HCT116 (cell line): ENCODE measurements around the gene KCNH5. TPM values are rescaled to one million over a fixed set of nuclear protein-coding genes. Genes with fewer than 3 reads are reported as not detected.

Experiments used
- ATAC-seq: fragments of 200-7000 bp; cut with Tn5 transposase; 2 replicates; pipeline ENCODE4 v1.9.1; 2020; ENCODE audit warnings: mild to moderate bottlenecking, moderate library complexity
- BruUV-seq: library from RNA; stranded (reverse); fragments of 400-500 nt; replicated peaks from 2 replicates; lab custom pipeline; 2021; lab: Mats Ljungman, UMichigan
- CTCF ChIA-PET: fragments of 300-600 bp; sonication (Branson Sonifier 250); formaldehyde crosslinking; loops from one replicate; lab custom pipeline; 2021; ENCODE audit warnings: antibody characterized with exemption; lab: Charles Lee
- POLR2A ChIA-PET: fragments of 300-600, 350-600 bp; sonication (Branson Sonifier 250); formaldehyde crosslinking; loops from one replicate; lab custom pipeline; 2021; ENCODE audit warnings: antibody characterized with exemption; lab: Charles Lee
- RAD21 ChIA-PET, 2 experiments: fragments of 300-600 bp; sonication (Branson Sonifier 250); formaldehyde crosslinking; loops; one replicate each; lab custom pipeline; 2023; ENCODE audit warnings: low total read pairs in 2 of 2; ENCODE audit not compliant: uncharacterized antibody in 2 of 2, unreplicated experiment in 2 of 2, low non-redundant PET in 1 of 2; lab: Charles Lee
- DNase-seq: peaks from one replicate; pipeline ENCODE4 v3.0.0-alpha.2; 2010; ENCODE audit warnings: low read depth, low spot score
- H2AFZ ChIP-seq: fragments of 200-600 bp; shearing (Covaris generic), sonication (generic); 2 replicates; pipeline ENCODE4 v1.6.1; 2017; ENCODE audit warnings: low read depth, mixed run types, mixed read lengths, antibody characterized with exemption, low read length; ENCODE audit not compliant: poor library complexity, severe bottlenecking
- H3K27ac ChIP-seq: 2 replicates; pipeline ENCODE4 v1.5.1; 2012; ENCODE audit warnings: low read depth, low read length
- H3K27me3 ChIP-seq: fragments of 200-600 bp; sonication (generic); 2 replicates; pipeline ENCODE4 v1.6.1; 2016; ENCODE audit warnings: mixed run types, low read length, mixed read lengths; ENCODE audit not compliant: insufficient read depth
- H3K36me3 ChIP-seq, 2 experiments: fragments of 200-500 bp in 1 of 2; fragments of 200-600 bp in 1 of 2; sonication (Bioruptor generic) in 1 of 2; sonication (generic) in 1 of 2; 2 replicates each; pipeline versions ENCODE4 v1.5.1 to v1.6.1; 2014 to 2016; ENCODE audit warnings: low read length in 2 of 2, inconsistent platforms in 1 of 2, mixed read lengths in 1 of 2, mixed run types in 1 of 2; ENCODE audit not compliant: insufficient read depth in 2 of 2, control insufficient read depth in 1 of 2
- H3K4me1 ChIP-seq, 2 experiments: fragments of 200-600 bp in 1 of 2; sonication (generic) in 1 of 2; 2 replicates each; pipeline versions ENCODE4 v1.5.1 to v1.6.1; 2012 to 2017; ENCODE audit warnings: low read length in 2 of 2, inconsistent platforms in 1 of 2, mild to moderate bottlenecking in 1 of 2, mixed read lengths in 1 of 2, mixed run types in 1 of 2, moderate library complexity in 1 of 2; ENCODE audit not compliant: insufficient read depth in 2 of 2, control insufficient read depth in 1 of 2
- H3K4me2 ChIP-seq: fragments of 200-600 bp; sonication (generic); 2 replicates; pipeline ENCODE4 v1.6.1; 2017; ENCODE audit warnings: mixed run types, low read length, mixed read lengths
- H3K4me3 ChIP-seq, 2 experiments: fragments of 200-600 bp in 1 of 2; sonication (generic) in 1 of 2; replicated peaks in 1 of 2; 2 replicates each; pipeline ENCODE4 v1.5.1; 2011 to 2016; ENCODE audit warnings: low read length in 2 of 2, control low read depth in 1 of 2, low read depth in 1 of 2, mild to moderate bottlenecking in 1 of 2, mixed read lengths in 1 of 2, mixed run types in 1 of 2
- H3K79me2 ChIP-seq: fragments of 200-600 bp; sonication (generic); 2 replicates; pipeline ENCODE4 v1.6.1; 2017; ENCODE audit warnings: mild to moderate bottlenecking, mixed run types, low read length, moderate library complexity, mixed read lengths; ENCODE audit not compliant: insufficient read depth
- H3K9ac ChIP-seq: fragments of 200-600 bp; sonication (generic); 2 replicates; pipeline ENCODE4 v1.6.1; 2016; ENCODE audit warnings: low read length, mixed read lengths
- H3K9me2 ChIP-seq: fragments of 200-600 bp; sonication (generic), shearing (Covaris generic); 2 replicates; pipeline ENCODE4 v1.6.1; 2017; ENCODE audit warnings: mixed run types, mild to moderate bottlenecking, moderate library complexity; ENCODE audit not compliant: insufficient read depth
- H3K9me3 ChIP-seq, 2 experiments: fragments of 200-500 bp in 1 of 2; fragments of 200-600 bp in 1 of 2; sonication (Bioruptor generic) in 1 of 2; sonication (generic) in 1 of 2; 2 replicates each; pipeline ENCODE4 v1.6.1; 2014 to 2017; ENCODE audit warnings: low read length in 2 of 2, mixed read lengths in 2 of 2, inconsistent platforms in 1 of 2, low read depth in 1 of 2, mild to moderate bottlenecking in 1 of 2, mixed run types in 1 of 2, moderate library complexity in 1 of 2; ENCODE audit not compliant: control insufficient read depth in 1 of 2, insufficient read depth in 1 of 2
- H4K20me1 ChIP-seq: fragments of 200-600 bp; sonication (generic), shearing (Covaris generic); 2 replicates; pipeline ENCODE4 v1.6.1; 2017; ENCODE audit warnings: mixed run types, mild to moderate bottlenecking, moderate library complexity; ENCODE audit not compliant: insufficient read depth
- CBX3 ChIP-seq: IDR thresholded peaks from 2 replicates; pipeline ENCODE4 v1.6.1; 2012; ENCODE audit warnings: low read depth
- CEBPB ChIP-seq: IDR thresholded peaks from 2 replicates; pipeline ENCODE4 v1.6.1; 2012; ENCODE audit warnings: low read depth
- EGR1 ChIP-seq: IDR thresholded peaks from 2 replicates; pipeline ENCODE4 v1.6.1; 2012; ENCODE audit warnings: low read depth
- POLR2A ChIP-seq: IDR thresholded peaks from 2 replicates; pipeline ENCODE4 v1.7.0; 2011; ENCODE audit warnings: borderline replicate concordance; ENCODE audit not compliant: insufficient read depth, insufficient read length; ENCODE audit errors: extremely low read depth
- ZFX ChIP-seq: fragments of 450-650 bp; IDR thresholded peaks from 2 replicates; pipeline ENCODE4 v1.6.1; 2017
- intact Hi-C: fragments of 100-400 bp; cut with micrococcal nuclease; formaldehyde crosslinking; loops from 2 replicates; pipeline ENCODE4 v1.10.0; 2022
- total RNA-seq: library from RNA; stranded (reverse); gene quantifications from one replicate; pipeline ENCODE4 v1.2.1, GENCODE V29; 2021; ENCODE audit not compliant: unreplicated experiment
- TF ChIP-seq, protein P1 (sequence below): IDR thresholded peaks from 2 replicates; pipeline ENCODE4 v1.6.1; 2012
- TF ChIP-seq, protein P2 (sequence below), 3 experiments: fragments of 200-600 bp in 1 of 3; sonication (generic) in 1 of 3; IDR thresholded peaks in 2 of 3; conservative IDR thresholded peaks in 1 of 3; 2 replicates each; pipeline ENCODE4 v1.5.1; 2012 to 2017; ENCODE audit warnings: low read depth in 2 of 3, low read length in 2 of 3, antibody characterized with exemption in 1 of 3, borderline replicate concordance in 1 of 3, control low read depth in 1 of 3, mild to moderate bottlenecking in 1 of 3, mixed read lengths in 1 of 3, mixed run types in 1 of 3, moderate library complexity in 1 of 3; ENCODE audit not compliant: insufficient read depth in 1 of 3
- TF ChIP-seq, protein P3 (sequence below): IDR thresholded peaks from 2 replicates; pipeline ENCODE4 v1.6.1; 2012; ENCODE audit warnings: low read depth

The KCNH5 gene
- total RNA-seq, 1 experiment from 2014 or later: not detected

DNA sequence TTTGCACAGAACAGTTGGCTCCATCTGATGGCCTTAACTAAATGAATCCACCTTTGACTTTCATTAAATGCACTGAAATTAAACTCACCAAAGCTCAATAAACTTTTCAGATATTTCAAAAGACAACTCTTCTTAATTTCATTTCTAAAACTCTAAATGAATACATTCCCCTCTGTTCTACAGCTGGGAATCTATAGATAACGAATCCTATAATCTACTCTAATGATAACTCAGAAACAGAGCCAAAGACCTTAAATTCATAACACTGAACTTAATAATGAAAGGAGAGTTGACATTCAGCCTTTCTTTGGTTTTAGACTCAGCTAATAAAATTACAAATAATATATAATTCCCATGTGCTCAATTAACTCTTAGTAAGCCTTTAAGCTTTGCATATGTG, 150.5 kb downstream of the KCNH5 start:
- Histone ChIP-seq H3K9me3 (0 out of 4 replicates have a peak, but pooled peaks cover 0 to 7% of the 10 kb centered on the region in 2 experiments), H3K9me2 (no peaks in the 10 kb centered on the region), H3K27me3 (no peaks in the 10 kb centered on the region)
- intact Hi-C loops: no loop called here
- no TSS peak for BruUV-seq
- no peak for DNase-seq
- TF ChIP-seq, protein P1, sequence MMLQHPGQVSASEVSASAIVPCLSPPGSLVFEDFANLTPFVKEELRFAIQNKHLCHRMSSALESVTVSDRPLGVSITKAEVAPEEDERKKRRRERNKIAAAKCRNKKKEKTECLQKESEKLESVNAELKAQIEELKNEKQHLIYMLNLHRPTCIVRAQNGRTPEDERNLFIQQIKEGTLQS: no peak
- TF ChIP-seq CBX3 (no peak), EGR1 (no peak), ZFX (no peak), POLR2A (no peak), CEBPB (no peak)
- TF ChIP-seq, protein P2, sequence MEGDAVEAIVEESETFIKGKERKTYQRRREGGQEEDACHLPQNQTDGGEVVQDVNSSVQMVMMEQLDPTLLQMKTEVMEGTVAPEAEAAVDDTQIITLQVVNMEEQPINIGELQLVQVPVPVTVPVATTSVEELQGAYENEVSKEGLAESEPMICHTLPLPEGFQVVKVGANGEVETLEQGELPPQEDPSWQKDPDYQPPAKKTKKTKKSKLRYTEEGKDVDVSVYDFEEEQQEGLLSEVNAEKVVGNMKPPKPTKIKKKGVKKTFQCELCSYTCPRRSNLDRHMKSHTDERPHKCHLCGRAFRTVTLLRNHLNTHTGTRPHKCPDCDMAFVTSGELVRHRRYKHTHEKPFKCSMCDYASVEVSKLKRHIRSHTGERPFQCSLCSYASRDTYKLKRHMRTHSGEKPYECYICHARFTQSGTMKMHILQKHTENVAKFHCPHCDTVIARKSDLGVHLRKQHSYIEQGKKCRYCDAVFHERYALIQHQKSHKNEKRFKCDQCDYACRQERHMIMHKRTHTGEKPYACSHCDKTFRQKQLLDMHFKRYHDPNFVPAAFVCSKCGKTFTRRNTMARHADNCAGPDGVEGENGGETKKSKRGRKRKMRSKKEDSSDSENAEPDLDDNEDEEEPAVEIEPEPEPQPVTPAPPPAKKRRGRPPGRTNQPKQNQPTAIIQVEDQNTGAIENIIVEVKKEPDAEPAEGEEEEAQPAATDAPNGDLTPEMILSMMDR (IDR thresholded peaks at IDR 0.05 in 2 of 3, conservative IDR thresholded peaks at IDR 0.05 in 1 of 3; ENCODE audit: borderline replicate concordance in 1 of 3, insufficient read depth in 1 of 3, low read depth in 2 of 3, low read length in 2 of 3): no peak
- TF ChIP-seq, protein P3, sequence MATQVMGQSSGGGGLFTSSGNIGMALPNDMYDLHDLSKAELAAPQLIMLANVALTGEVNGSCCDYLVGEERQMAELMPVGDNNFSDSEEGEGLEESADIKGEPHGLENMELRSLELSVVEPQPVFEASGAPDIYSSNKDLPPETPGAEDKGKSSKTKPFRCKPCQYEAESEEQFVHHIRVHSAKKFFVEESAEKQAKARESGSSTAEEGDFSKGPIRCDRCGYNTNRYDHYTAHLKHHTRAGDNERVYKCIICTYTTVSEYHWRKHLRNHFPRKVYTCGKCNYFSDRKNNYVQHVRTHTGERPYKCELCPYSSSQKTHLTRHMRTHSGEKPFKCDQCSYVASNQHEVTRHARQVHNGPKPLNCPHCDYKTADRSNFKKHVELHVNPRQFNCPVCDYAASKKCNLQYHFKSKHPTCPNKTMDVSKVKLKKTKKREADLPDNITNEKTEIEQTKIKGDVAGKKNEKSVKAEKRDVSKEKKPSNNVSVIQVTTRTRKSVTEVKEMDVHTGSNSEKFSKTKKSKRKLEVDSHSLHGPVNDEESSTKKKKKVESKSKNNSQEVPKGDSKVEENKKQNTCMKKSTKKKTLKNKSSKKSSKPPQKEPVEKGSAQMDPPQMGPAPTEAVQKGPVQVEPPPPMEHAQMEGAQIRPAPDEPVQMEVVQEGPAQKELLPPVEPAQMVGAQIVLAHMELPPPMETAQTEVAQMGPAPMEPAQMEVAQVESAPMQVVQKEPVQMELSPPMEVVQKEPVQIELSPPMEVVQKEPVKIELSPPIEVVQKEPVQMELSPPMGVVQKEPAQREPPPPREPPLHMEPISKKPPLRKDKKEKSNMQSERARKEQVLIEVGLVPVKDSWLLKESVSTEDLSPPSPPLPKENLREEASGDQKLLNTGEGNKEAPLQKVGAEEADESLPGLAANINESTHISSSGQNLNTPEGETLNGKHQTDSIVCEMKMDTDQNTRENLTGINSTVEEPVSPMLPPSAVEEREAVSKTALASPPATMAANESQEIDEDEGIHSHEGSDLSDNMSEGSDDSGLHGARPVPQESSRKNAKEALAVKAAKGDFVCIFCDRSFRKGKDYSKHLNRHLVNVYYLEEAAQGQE: no peak
- TF ChIP-seq, all 23 proteins: peak for 0
- no peak for ATAC-seq
- Histone ChIP-seq H2AFZ (no peak overlapping the region), H3K4me2 (no peak overlapping the region), H3K4me3 (no peak overlapping the region), H4K20me1 (no peaks in the 10 kb centered on the region), H3K4me1 (no peaks in the 10 kb centered on the region), H3K9ac (no peak overlapping the region), H3K79me2 (no peaks in the 10 kb centered on the region), H3K27ac (no peak overlapping the region), H3K36me3 (no peaks in the 10 kb centered on the region)
- ChIA-PET POLR2A (no interaction called here), CTCF (no interaction called here), RAD21 (no interaction called here)
